OCI-LY7 (cell line): ENCODE results near the gene SERHL2. TPM values are rescaled to one million over a fixed set of nuclear protein-coding genes. Genes with fewer than 3 reads are reported as not detected.
"Not testable (repeated sequence)": the region's sequence is repeated elsewhere in the genome, so short reads cannot be mapped to it uniquely, and the experiment has no call there.

Source experiments
- BruUV-seq: library from RNA; stranded (reverse); fragments of 400-500 nt; replicated peaks from 2 replicates; lab custom pipeline; 2021; lab: Mats Ljungman, UMichigan
- CTCF ChIA-PET: fragments of 300-600 bp; sonication (Branson Sonifier 250); formaldehyde crosslinking; loops from one replicate; lab custom pipeline; 2022; ENCODE audit warnings: antibody characterized with exemption; ENCODE audit not compliant: unreplicated experiment; lab: Charles Lee
- POLR2A ChIA-PET: fragments of 300-600 bp; sonication (Branson Sonifier 250); formaldehyde crosslinking; loops from one replicate; lab custom pipeline; 2022; ENCODE audit warnings: antibody characterized with exemption; lab: Charles Lee
- DNase-seq: peaks from one replicate; pipeline ENCODE4 v3.0.0-alpha.2; 2015; ENCODE audit warnings: low spot score
- H2AFZ ChIP-seq: fragments of 200-600 bp; sonication (generic), shearing (Covaris generic); 2 replicates; pipeline ENCODE4 v1.6.1; 2014; ENCODE audit warnings: mild to moderate bottlenecking, antibody characterized with exemption, low read length, moderate library complexity
- H3K27ac ChIP-seq: fragments of 200-600 bp; sonication (generic); 2 replicates; pipeline ENCODE4 v1.5.1; 2014; ENCODE audit warnings: mixed run types, low read depth, mild to moderate bottlenecking, moderate library complexity, low read length, inconsistent platforms; ENCODE audit not compliant: poor library complexity, severe bottlenecking
- H3K36me3 ChIP-seq: fragments of 200-600 bp; sonication (generic); 2 replicates; pipeline ENCODE4 v1.6.1; 2014; ENCODE audit warnings: mild to moderate bottlenecking, antibody characterized with exemption, low read length, moderate library complexity, mixed read lengths; ENCODE audit not compliant: insufficient read depth
- H3K4me1 ChIP-seq: fragments of 200-600 bp; sonication (generic); 2 replicates; pipeline ENCODE4 v1.5.1; 2014; ENCODE audit warnings: mild to moderate bottlenecking, low read length; ENCODE audit not compliant: insufficient read depth, poor library complexity, severe bottlenecking
- H3K4me2 ChIP-seq: fragments of 200-600 bp; sonication (generic); 2 replicates; pipeline ENCODE4 v1.6.1; 2014; ENCODE audit warnings: mild to moderate bottlenecking, low read length
- H3K4me3 ChIP-seq: fragments of 200-600 bp; sonication (generic); 2 replicates; pipeline ENCODE4 v1.5.1; 2014; ENCODE audit warnings: mild to moderate bottlenecking, low read depth, low read length; ENCODE audit not compliant: poor library complexity, severe bottlenecking
- H3K79me2 ChIP-seq: fragments of 200-600 bp; sonication (generic); 2 replicates; pipeline ENCODE4 v1.6.1; 2016; ENCODE audit warnings: low read depth, mild to moderate bottlenecking, low read length, moderate library complexity, mixed read lengths; ENCODE audit not compliant: insufficient read depth
- H3K9me2 ChIP-seq: fragments of 200-600 bp; sonication (generic); 2 replicates; pipeline ENCODE4 v1.6.1; 2016; ENCODE audit warnings: mild to moderate bottlenecking, low read length, mixed read lengths; ENCODE audit not compliant: insufficient read depth
- H3K9me3 ChIP-seq: fragments of 200-600 bp; sonication (generic); 2 replicates; pipeline ENCODE4 v1.6.1; 2014; ENCODE audit warnings: mild to moderate bottlenecking, mixed run types, low read length, mixed read lengths
- H4K20me1 ChIP-seq: fragments of 200-600 bp; sonication (generic); 2 replicates; pipeline ENCODE4 v1.6.1; 2014; ENCODE audit warnings: mild to moderate bottlenecking, antibody characterized with exemption, low read length, moderate library complexity, mixed read lengths; ENCODE audit not compliant: insufficient read depth
- EZH2phosphoT487 ChIP-seq: fragments of 200-600 bp; sonication (generic); IDR thresholded peaks from 2 replicates; pipeline ENCODE4 v1.6.1; 2018; ENCODE audit warnings: low read depth, borderline replicate concordance, mild to moderate bottlenecking, mixed run types, antibody characterized with exemption, low read length, moderate library complexity, mixed read lengths
- intact Hi-C: fragments of 100-400 bp; cut with micrococcal nuclease; formaldehyde crosslinking; loops from one replicate; pipeline ENCODE4 v1.10.0; 2022; ENCODE audit not compliant: unreplicated experiment
- total RNA-seq, 2 experiments: library from RNA; depleted of rRNA in 1 of 2; stranded (reverse); fragments of >200 nt in 1 of 2; shearing (Covaris generic) in 1 of 2; gene quantifications; 2 replicates each; pipeline ENCODE4 v1.2.3, GENCODE V29; 2014 to 2022
- TF ChIP-seq, protein P1 (sequence below): fragments of 200-600 bp; sonication (generic); conservative IDR thresholded peaks from 2 replicates; pipeline ENCODE4 v1.5.1; 2014; ENCODE audit warnings: mild to moderate bottlenecking, antibody characterized with exemption, low read length, moderate library complexity, mixed read lengths

The SERHL2 gene
- total RNA-seq, 2 experiments from 2014 or later: 36.4 to 98.0 TPM

- no peak overlapping the region for H3K4me2 ChIP-seq
- H3K79me2 ChIP-seq: no peaks in the 10 kb centered on the region
- H3K9me2 ChIP-seq: no peaks in the 10 kb centered on the region
- no peak for DNase-seq
- intact Hi-C loops: no loop called here
- TF ChIP-seq, protein P1, sequence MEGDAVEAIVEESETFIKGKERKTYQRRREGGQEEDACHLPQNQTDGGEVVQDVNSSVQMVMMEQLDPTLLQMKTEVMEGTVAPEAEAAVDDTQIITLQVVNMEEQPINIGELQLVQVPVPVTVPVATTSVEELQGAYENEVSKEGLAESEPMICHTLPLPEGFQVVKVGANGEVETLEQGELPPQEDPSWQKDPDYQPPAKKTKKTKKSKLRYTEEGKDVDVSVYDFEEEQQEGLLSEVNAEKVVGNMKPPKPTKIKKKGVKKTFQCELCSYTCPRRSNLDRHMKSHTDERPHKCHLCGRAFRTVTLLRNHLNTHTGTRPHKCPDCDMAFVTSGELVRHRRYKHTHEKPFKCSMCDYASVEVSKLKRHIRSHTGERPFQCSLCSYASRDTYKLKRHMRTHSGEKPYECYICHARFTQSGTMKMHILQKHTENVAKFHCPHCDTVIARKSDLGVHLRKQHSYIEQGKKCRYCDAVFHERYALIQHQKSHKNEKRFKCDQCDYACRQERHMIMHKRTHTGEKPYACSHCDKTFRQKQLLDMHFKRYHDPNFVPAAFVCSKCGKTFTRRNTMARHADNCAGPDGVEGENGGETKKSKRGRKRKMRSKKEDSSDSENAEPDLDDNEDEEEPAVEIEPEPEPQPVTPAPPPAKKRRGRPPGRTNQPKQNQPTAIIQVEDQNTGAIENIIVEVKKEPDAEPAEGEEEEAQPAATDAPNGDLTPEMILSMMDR: no peak
- no peak for TF ChIP-seq EZH2phosphoT487
- H3K4me1 ChIP-seq: peaks cover 72% of the 10 kb centered on the region
- H3K4me3 ChIP-seq: no peak overlapping the region
- no peaks in the 10 kb centered on the region for H4K20me1 ChIP-seq
- H3K36me3 ChIP-seq: no peaks in the 10 kb centered on the region
- ChIA-PET POLR2A (interaction anchor here (0.7 to 1.6 kb wide), 4 partner anchors 10 to 704 kb away, joined by 3 to 5 read pairs (median 3); no protein-coding TSS in a partner anchor), CTCF (no interaction called here)
- BruUV-seq: no TSS peak
- H3K9me3 ChIP-seq: no peaks in the 10 kb centered on the region
- H2AFZ ChIP-seq: no peak overlapping the region
- H3K27ac ChIP-seq: no peak overlapping the region
These were observed 6.2 kb upstream of the SERHL2 start for GRCh38 chr22:42547562-42547961.

DNA sequence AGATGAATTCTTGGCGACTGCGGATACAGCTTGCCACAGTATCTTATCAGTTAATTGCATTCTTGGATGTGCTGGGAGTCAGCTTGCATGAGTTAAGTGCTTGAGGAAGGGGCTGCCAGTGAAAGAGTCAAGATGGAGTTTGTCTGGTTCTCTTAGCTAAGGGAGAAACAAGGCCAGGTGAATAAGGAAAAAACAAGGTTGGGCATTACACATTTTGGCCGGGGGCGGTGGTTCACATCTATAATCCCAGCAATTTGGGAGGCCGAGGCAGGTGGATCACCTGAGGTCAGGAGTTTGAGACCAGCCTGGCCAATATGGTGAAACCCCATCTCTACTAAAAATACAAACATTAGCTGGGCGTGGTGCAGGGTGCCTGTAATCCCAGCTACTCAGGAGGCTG lies 5.6 kb upstream of the SERHL2 start:
- BruUV-seq, H3K79me2 ChIP-seq, intact Hi-C loops, H4K20me1 ChIP-seq, DNase-seq, H3K27ac ChIP-seq, H3K4me2 ChIP-seq, CTCF ChIA-PET, H3K4me3 ChIP-seq, H3K36me3 ChIP-seq, H3K9me2 ChIP-seq, H3K9me3 ChIP-seq, H2AFZ ChIP-seq: not testable (repeated sequence)
- peaks cover 72% of the 10 kb centered on the region for H3K4me1 ChIP-seq
- POLR2A ChIA-PET: interaction anchor here (1.1 to 1.3 kb wide), 2 partner anchors 12 to 14 kb away, joined by 3 read pairs; no protein-coding TSS in a partner anchor

- no TSS peak for BruUV-seq
- Histone ChIP-seq H3K36me3 (no peaks in the 10 kb centered on the region), H3K9me2 (no peaks in the 10 kb centered on the region), H2AFZ (peak overlapping the region; percentile 12; the same call in 1 of the 2 replicates), H3K79me2 (no peaks in the 10 kb centered on the region), H4K20me1 (no peaks in the 10 kb centered on the region), H3K4me1 (peaks cover 72% of the 10 kb centered on the region), H3K27ac (peak overlapping the region; percentile 99), H3K4me2 (peak overlapping the region; percentile 76), H3K4me3 (no peak overlapping the region), H3K9me3 (no peaks in the 10 kb centered on the region)
- no peak for TF ChIP-seq EZH2phosphoT487
- TF ChIP-seq, protein P1: no peak
- intact Hi-C loops: no loop called here
- no peak for DNase-seq
- CTCF ChIA-PET: no interaction called here
- POLR2A ChIA-PET: interaction anchor here (1.1 kb wide), 1 partner anchor 15 kb away, joined by 3 read pairs; no protein-coding TSS in a partner anchor
These were observed 5.0 kb upstream of the SERHL2 start for GRCh38 chr22:42548597-42549330.
